ENCODE results near the gene TDG. TPM values are rescaled to one million over a fixed set of nuclear protein-coding genes. Genes with fewer than 3 reads are reported as not detected.

The TDG gene
- total RNA-seq, 1 experiment from 2014 or later, result 31.6 TPM

DNA sequence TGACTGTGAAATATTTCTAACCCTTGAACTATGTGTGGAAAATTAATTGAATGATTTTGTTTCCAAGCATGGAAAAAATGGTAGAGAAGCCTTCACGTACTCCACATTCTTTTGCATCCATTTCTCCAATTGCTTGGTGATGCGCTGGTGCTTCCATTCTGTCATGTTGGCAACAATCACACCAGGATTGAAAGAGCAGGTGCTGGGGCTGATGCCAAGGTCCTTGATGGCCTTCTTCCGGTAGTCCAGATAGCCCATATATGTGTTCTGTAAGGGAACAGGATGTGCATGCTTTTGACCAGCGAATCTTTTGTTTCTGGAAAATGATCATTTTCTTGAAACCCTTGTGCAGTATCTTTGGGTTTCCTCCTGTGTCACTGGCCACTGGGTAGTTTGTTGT is 28.6 kb downstream of the TDG start:
- DNase-seq (ENCODE audit: unreplicated experiment), result no peak
- no peaks in the 10 kb centered on the region for H3K27me3 Mint-ChIP-seq (ENCODE audit: insufficient read depth, unreplicated experiment)
- H3K27ac Mint-ChIP-seq (ENCODE audit: low read depth, unreplicated experiment), result no peak overlapping the region
- no TSS peak for BruUV-seq (replicated peaks)
- H3K9me3 Mint-ChIP-seq (ENCODE audit: unreplicated experiment), result no peaks in the 10 kb centered on the region
- H3K4me1 Mint-ChIP-seq (ENCODE audit: insufficient read depth, unreplicated experiment), result no peaks in the 10 kb centered on the region
- no peak overlapping the region for H3K4me3 Mint-ChIP-seq (ENCODE audit: unreplicated experiment)
- intact Hi-C loops (cut with micrococcal nuclease), result no loop called here
- peaks cover 6% of the 10 kb centered on the region for H3K36me3 Mint-ChIP-seq (ENCODE audit: insufficient read depth, unreplicated experiment)
- ChIA-PET CTCF (no interaction called here), POLR2A (no interaction called here)
- TF ChIP-seq, protein P1, sequence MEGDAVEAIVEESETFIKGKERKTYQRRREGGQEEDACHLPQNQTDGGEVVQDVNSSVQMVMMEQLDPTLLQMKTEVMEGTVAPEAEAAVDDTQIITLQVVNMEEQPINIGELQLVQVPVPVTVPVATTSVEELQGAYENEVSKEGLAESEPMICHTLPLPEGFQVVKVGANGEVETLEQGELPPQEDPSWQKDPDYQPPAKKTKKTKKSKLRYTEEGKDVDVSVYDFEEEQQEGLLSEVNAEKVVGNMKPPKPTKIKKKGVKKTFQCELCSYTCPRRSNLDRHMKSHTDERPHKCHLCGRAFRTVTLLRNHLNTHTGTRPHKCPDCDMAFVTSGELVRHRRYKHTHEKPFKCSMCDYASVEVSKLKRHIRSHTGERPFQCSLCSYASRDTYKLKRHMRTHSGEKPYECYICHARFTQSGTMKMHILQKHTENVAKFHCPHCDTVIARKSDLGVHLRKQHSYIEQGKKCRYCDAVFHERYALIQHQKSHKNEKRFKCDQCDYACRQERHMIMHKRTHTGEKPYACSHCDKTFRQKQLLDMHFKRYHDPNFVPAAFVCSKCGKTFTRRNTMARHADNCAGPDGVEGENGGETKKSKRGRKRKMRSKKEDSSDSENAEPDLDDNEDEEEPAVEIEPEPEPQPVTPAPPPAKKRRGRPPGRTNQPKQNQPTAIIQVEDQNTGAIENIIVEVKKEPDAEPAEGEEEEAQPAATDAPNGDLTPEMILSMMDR (IDR thresholded peaks at IDR 0.05; ENCODE audit: unreplicated experiment), result no peak

DNA sequence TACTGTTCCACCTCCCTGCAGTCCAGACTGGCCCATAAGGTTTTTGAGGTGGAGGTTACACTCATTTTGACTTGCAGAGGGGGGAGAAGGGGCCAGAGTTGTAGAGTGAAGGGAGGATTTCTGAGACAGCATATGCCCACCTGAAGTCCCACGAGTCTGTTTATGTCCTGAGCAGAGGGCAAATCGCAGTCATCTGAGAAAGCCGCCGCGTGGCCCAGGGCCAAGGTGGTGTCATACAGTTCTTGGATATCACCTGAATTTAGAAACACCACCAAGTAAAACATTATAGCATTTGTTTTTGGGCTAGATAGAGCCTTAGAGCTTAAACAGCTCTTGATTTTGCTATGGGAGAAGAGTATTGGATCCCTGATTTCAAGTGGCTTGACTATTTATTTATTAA is 30.9 kb downstream of the TDG start:
- intact Hi-C loops (cut with micrococcal nuclease), result no loop called here
- POLR2A ChIA-PET, result interaction anchor here (1.0 to 2.6 kb wide), 4 partner anchors 17 to 62 kb away, joined by 3 to 15 read pairs (median 3); partner anchors contain the start of gene TDG
- no peak overlapping the region for H3K4me3 Mint-ChIP-seq (ENCODE audit: unreplicated experiment)
- H3K4me1 Mint-ChIP-seq (ENCODE audit: insufficient read depth, unreplicated experiment), result no peaks in the 10 kb centered on the region
- no peaks in the 10 kb centered on the region for H3K27me3 Mint-ChIP-seq (ENCODE audit: insufficient read depth, unreplicated experiment)
- no peak overlapping the region for H3K27ac Mint-ChIP-seq (ENCODE audit: low read depth, unreplicated experiment)
- H3K9me3 Mint-ChIP-seq (ENCODE audit: unreplicated experiment), result no peaks in the 10 kb centered on the region
- CTCF ChIA-PET, result interaction anchor here (0.7 to 1.6 kb wide), 3 partner anchors 12 to 32 kb away, joined by 4 read pairs; no protein-coding TSS in a partner anchor
- H3K36me3 Mint-ChIP-seq (ENCODE audit: insufficient read depth, unreplicated experiment), result peaks cover under 1% of the 10 kb centered on the region
- TF ChIP-seq, protein P1 (IDR thresholded peaks at IDR 0.05; ENCODE audit: unreplicated experiment), result no peak
- DNase-seq (ENCODE audit: unreplicated experiment), result no peak
- BruUV-seq (replicated peaks), result no TSS peak

DNA sequence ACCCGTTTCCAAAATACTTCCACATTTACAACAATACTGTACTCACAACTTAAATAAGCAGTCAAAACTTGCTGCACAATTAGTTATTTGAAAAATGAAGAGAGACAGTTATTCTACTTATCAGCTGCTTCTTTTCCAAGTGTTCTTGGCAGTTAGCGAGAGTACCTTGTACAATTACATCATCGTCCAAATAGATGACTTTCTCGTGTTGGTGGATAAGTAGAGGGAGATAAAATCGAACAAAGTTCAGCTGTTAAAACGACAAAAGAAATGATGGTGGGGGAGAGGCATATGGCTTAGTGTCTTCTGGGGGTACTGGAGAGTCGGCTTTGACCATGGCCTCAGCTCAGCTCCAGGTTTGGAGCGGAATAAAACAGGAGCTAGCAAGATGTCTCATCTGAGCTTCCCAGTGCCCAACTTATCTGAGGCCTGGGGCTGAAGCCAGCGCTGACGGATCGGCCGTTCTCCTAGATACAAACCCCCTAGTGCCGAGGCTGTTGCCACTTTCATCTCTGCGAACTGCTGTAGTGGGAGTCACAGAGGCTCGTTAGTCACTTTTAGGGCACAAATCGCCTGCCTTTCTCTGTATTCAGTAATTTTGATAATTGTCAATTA is 31.7 kb downstream of the TDG start:
- ChIA-PET CTCF (interaction anchor here (1.4 to 1.6 kb wide), 2 partner anchors 12 to 33 kb away, joined by 4 read pairs; no protein-coding TSS in a partner anchor), POLR2A (interaction anchor here (1.0 to 2.6 kb wide), 3 partner anchors 17 to 45 kb away, joined by 3 to 15 read pairs (median 3); partner anchors contain the start of gene TDG)
- Mint-ChIP-seq H3K36me3 (ENCODE audit: insufficient read depth, unreplicated experiment) (no peaks in the 10 kb centered on the region), H3K4me1 (ENCODE audit: insufficient read depth, unreplicated experiment) (no peaks in the 10 kb centered on the region), H3K27me3 (ENCODE audit: insufficient read depth, unreplicated experiment) (no peaks in the 10 kb centered on the region), H3K9me3 (ENCODE audit: unreplicated experiment) (no peaks in the 10 kb centered on the region), H3K27ac (ENCODE audit: low read depth, unreplicated experiment) (no peak overlapping the region), H3K4me3 (ENCODE audit: unreplicated experiment) (no peak overlapping the region)
- no TSS peak for BruUV-seq (replicated peaks)
- TF ChIP-seq, protein P1 (IDR thresholded peaks at IDR 0.05; ENCODE audit: unreplicated experiment), result no peak
- no peak for DNase-seq (ENCODE audit: unreplicated experiment)
- intact Hi-C loops (cut with micrococcal nuclease), result no loop called here

DNA sequence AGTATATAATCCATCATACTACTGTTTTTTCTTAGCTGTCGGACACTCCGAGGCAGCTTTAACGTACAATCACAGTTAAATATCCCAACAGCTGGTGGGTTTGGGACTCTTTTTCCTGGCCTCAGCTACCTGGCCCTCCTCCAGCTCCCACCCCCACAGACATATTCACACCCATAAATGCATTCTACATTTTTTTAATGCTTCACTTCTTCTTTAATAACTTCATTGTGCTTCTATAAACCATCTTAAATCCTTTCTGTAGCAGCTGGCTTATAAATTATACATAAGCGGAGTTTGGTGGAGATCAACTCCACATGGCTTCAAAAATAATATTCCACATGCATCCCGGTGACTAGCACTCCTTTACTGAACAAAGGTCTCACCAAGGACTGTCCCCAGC is 33.3 kb downstream of the TDG start:
- intact Hi-C loops (cut with micrococcal nuclease), result no loop called here
- Mint-ChIP-seq H3K27ac (ENCODE audit: low read depth, unreplicated experiment) (no peak overlapping the region), H3K9me3 (ENCODE audit: unreplicated experiment) (no peaks in the 10 kb centered on the region), H3K36me3 (ENCODE audit: insufficient read depth, unreplicated experiment) (no peaks in the 10 kb centered on the region), H3K4me3 (ENCODE audit: unreplicated experiment) (no peak overlapping the region), H3K4me1 (ENCODE audit: insufficient read depth, unreplicated experiment) (no peaks in the 10 kb centered on the region), H3K27me3 (ENCODE audit: insufficient read depth, unreplicated experiment) (no peaks in the 10 kb centered on the region)
- ChIA-PET CTCF (interaction anchor here (0.5 kb wide), 1 partner anchor 652 kb away, joined by 3 read pairs; no protein-coding TSS in a partner anchor), POLR2A (no interaction called here)
- DNase-seq (ENCODE audit: unreplicated experiment), result no peak
- no TSS peak for BruUV-seq (replicated peaks)
- TF ChIP-seq, protein P1 (IDR thresholded peaks at IDR 0.05; ENCODE audit: unreplicated experiment), result no peak
